ENCODE data around the gene IFNL2.
"Not testable (repeated sequence)": the region's sequence is repeated elsewhere in the genome, so short reads cannot be mapped to it uniquely, and the experiment has no call there.

Gene IFNL2

GRCh38 chr19:39268085-39268484 is at the start of gene IFNL2:
Gene IFNL2, plus strand, starts transcription at chr19:39268396. Its CDS starts 173 bp downstream, at chr19:39268569.
- not testable (repeated sequence) for DNase-seq (ENCODE audit: low read depth in 2 of 2)

- not testable (repeated sequence) for DNase-seq (ENCODE audit: low read depth in 2 of 2)
Observed at GRCh38 chr19:39219108-39219507, 49.1 kb upstream of the IFNL2 start.

GRCh38 chr19:39223703-39224279 is 44.4 kb upstream of the IFNL2 start:
- no peak for DNase-seq (ENCODE audit: low read depth in 2 of 2)

GRCh38 chr19:39224910-39225309 is 43.3 kb upstream of the IFNL2 start:
- DNase-seq (ENCODE audit: low read depth in 2 of 2): no peak

GRCh38 chr19:39230096-39230764 is 38.0 kb upstream of the IFNL2 start:
- DNase-seq (ENCODE audit: low read depth in 2 of 2): no peak

- DNase-seq (ENCODE audit: low read depth in 2 of 2): no peak
Observed at GRCh38 chr19:39232708-39233107, 35.5 kb upstream of the IFNL2 start.

- DNase-seq (ENCODE audit: low read depth in 2 of 2): no peak
Observed at GRCh38 chr19:39236527-39236926, 31.7 kb upstream of the IFNL2 start.

- peak in 1 of 2 donors; percentile 20 for DNase-seq (ENCODE audit: low read depth in 2 of 2)
Observed at GRCh38 chr19:39237200-39238184, 30.7 kb upstream of the IFNL2 start.

- DNase-seq (ENCODE audit: low read depth in 2 of 2): no peak
Observed at GRCh38 chr19:39238209-39238608, 30.0 kb upstream of the IFNL2 start.

- no peak for DNase-seq (ENCODE audit: low read depth in 2 of 2)
Observed at GRCh38 chr19:39238944-39239343, 29.3 kb upstream of the IFNL2 start.

GRCh38 chr19:39240421-39240820 is 27.8 kb upstream of the IFNL2 start:
- DNase-seq (ENCODE audit: low read depth in 2 of 2): no peak

- DNase-seq (ENCODE audit: low read depth in 2 of 2): not testable (repeated sequence)
Observed at GRCh38 chr19:39243741-39244140, 24.5 kb upstream of the IFNL2 start.

GRCh38 chr19:39244410-39245100 is 23.6 kb upstream of the IFNL2 start, which contains the start of gene IFNL3:
Gene IFNL3, minus strand, starts transcription at chr19:39245006. Its CDS starts 39 bp downstream, at chr19:39244967.
- not testable (repeated sequence) for DNase-seq (ENCODE audit: low read depth in 2 of 2)

- not testable (repeated sequence) for DNase-seq (ENCODE audit: low read depth in 2 of 2)
Observed at GRCh38 chr19:39245166-39245565, 23.0 kb upstream of the IFNL2 start.

- DNase-seq (ENCODE audit: low read depth in 2 of 2): peak in 1 of 2 donors; percentile 21
Observed at GRCh38 chr19:39246951-39247669, 21.1 kb upstream of the IFNL2 start.

GRCh38 chr19:39247701-39248664 is 20.2 kb upstream of the IFNL2 start:
- no peak for DNase-seq (ENCODE audit: low read depth in 2 of 2)

GRCh38 chr19:39248806-39249205 is 19.4 kb upstream of the IFNL2 start, which contains the start of gene IFNL4:
Gene IFNL4, minus strand, starts transcription at chr19:39248856.
- no peak for DNase-seq (ENCODE audit: low read depth in 2 of 2)

- DNase-seq (ENCODE audit: low read depth in 2 of 2): no peak
Observed at GRCh38 chr19:39251081-39251480, 17.1 kb upstream of the IFNL2 start.

GRCh38 chr19:39251846-39252245 is 16.4 kb upstream of the IFNL2 start:
- no peak for DNase-seq (ENCODE audit: low read depth in 2 of 2)

- no peak for DNase-seq (ENCODE audit: low read depth in 2 of 2)
Observed at GRCh38 chr19:39252458-39252857, 15.7 kb upstream of the IFNL2 start.

Measured in stimulated activated CD4-positive, alpha-beta T cell treated with anti-CD3 and anti-CD28 coated beads, Interleukin-1b, Interleukin-23, amount 100 ng/mL, for 1 hour (primary cell).